K562 (cell line): ENCODE results near the gene HSD17B3. TPM values are rescaled to one million over a fixed set of nuclear protein-coding genes. Genes with fewer than 3 reads are reported as not detected.

ENCODE experiments used
- ATAC-seq: fragments of 200-7000 bp; cut with Tn5 transposase; 3 replicates; pipeline ENCODE4 v1.9.1; 2020; ENCODE audit warnings: moderate library complexity
- BruUV-seq: library from RNA; stranded (reverse); fragments of 400-500 nt; replicated peaks from 2 replicates; lab custom pipeline; 2021; lab: Mats Ljungman, UMichigan
- CTCF ChIA-PET: fragments of 300-600 bp; formaldehyde crosslinking; extraction: SDS; loops from one replicate; lab custom pipeline; 2021; ENCODE audit warnings: low intra/inter-chr PET ratio; lab: Yijun Ruan, JAX
- POLR2A ChIA-PET: fragments of 300-600, 350-650 bp; sonication (Branson Sonifier 250); formaldehyde crosslinking; extraction: SDS; loops from one replicate; lab custom pipeline; 2021; ENCODE audit warnings: antibody characterized with exemption, inconsistent platforms; lab: Yijun Ruan, JAX
- DNase-seq, 4 experiments: peaks; one replicate each; pipeline versions ENCODE4 v3.0.0 to v3.0.0-alpha.2; 2011 to 2018; ENCODE audit warnings: low spot score in 3 of 4, mixed read lengths in 3 of 4; ENCODE audit errors: extremely low read depth in 1 of 4
- FAIRE-seq: peaks from 2 replicates; lab custom pipeline; 2011; peaks lifted over from hg19 to GRCh38; lab: Jason Lieb, UNC
- H2AFZ ChIP-seq: 2 replicates; pipeline ENCODE4 v1.6.0; 2011; ENCODE audit warnings: low read depth, low read length, control low read depth, inconsistent platforms
- H3K27ac ChIP-seq: fragments of 200-600 bp; 3 replicates; pipeline ENCODE4 v1.8.0; 2011; ENCODE audit warnings: low read depth, mild to moderate bottlenecking, control low read depth, inconsistent platforms, low read length, moderate library complexity, mixed read lengths; ENCODE audit errors: extremely low read depth
- H3K27me3 ChIP-seq, 2 experiments: fragments of 300-600 bp in 1 of 2; 2 replicates in 1 of 2; 3 replicates in 1 of 2; pipeline versions ENCODE4 v1.6.0 to v1.8.0; 2011; ENCODE audit warnings: inconsistent platforms in 2 of 2, low read length in 2 of 2, mild to moderate bottlenecking in 1 of 2, mixed read lengths in 1 of 2, moderate library complexity in 1 of 2; ENCODE audit not compliant: control insufficient read depth in 2 of 2, insufficient read depth in 2 of 2
- H3K36me3 ChIP-seq: fragments of 300-600 bp; 3 replicates; pipeline ENCODE4 v1.8.0; 2011; ENCODE audit warnings: mild to moderate bottlenecking, low read length, inconsistent platforms; ENCODE audit not compliant: control insufficient read depth, insufficient read depth
- H3K4me1 ChIP-seq, 2 experiments: fragments of 200-600 bp in 1 of 2; replicated peaks in 1 of 2; 2 replicates in 1 of 2; 3 replicates in 1 of 2; pipeline versions ENCODE4 v1.5.1 to v1.8.0; 2011; ENCODE audit warnings: inconsistent platforms in 2 of 2, low read length in 2 of 2, mild to moderate bottlenecking in 1 of 2, mixed read lengths in 1 of 2, moderate library complexity in 1 of 2; ENCODE audit not compliant: control insufficient read depth in 2 of 2, insufficient read depth in 2 of 2
- H3K4me2 ChIP-seq: 2 replicates; pipeline ENCODE4 v1.6.1; 2011; ENCODE audit warnings: low read length, control low read depth, inconsistent platforms, mixed read lengths; ENCODE audit not compliant: insufficient read depth
- H3K4me3 ChIP-seq: fragments of 200-600 bp; sonication (generic), shearing (Covaris generic); 2 replicates; pipeline ENCODE4 v1.5.1; 2016; ENCODE audit warnings: control low read depth, inconsistent platforms
- H3K79me2 ChIP-seq: fragments of 200-600 bp; 3 replicates; pipeline ENCODE4 v1.8.0; 2011; ENCODE audit warnings: low read length, inconsistent platforms; ENCODE audit not compliant: control insufficient read depth, insufficient read depth
- H3K9ac ChIP-seq, 2 experiments: 2 replicates each; pipeline versions ENCODE4 v1.6.0 to v1.6.1; 2011; ENCODE audit warnings: low read depth in 2 of 2, low read length in 2 of 2, control low read depth in 1 of 2, inconsistent platforms in 1 of 2, mild to moderate bottlenecking in 1 of 2, mixed read lengths in 1 of 2; ENCODE audit not compliant: insufficient read depth in 1 of 2
- H3K9me1 ChIP-seq: one replicate; pipeline ENCODE4 v1.6.0; 2011; ENCODE audit warnings: inconsistent platforms, mild to moderate bottlenecking, low read length, moderate library complexity; ENCODE audit not compliant: control insufficient read depth, insufficient read depth
- H3K9me3 ChIP-seq: replicated peaks from 2 replicates; pipeline ENCODE4 v1.5.1; 2011; ENCODE audit warnings: low read depth, low read length, inconsistent platforms; ENCODE audit not compliant: control insufficient read depth, insufficient read depth
- H4K20me1 ChIP-seq: replicated peaks from 2 replicates; pipeline ENCODE4 v1.6.1; 2011; ENCODE audit warnings: low read length, inconsistent platforms, mixed read lengths; ENCODE audit not compliant: control insufficient read depth, insufficient read depth
- BDP1 ChIP-seq: IDR thresholded peaks from 3 replicates; pipeline ENCODE4 v1.6.1; 2011; ENCODE audit not compliant: insufficient read length, insufficient read depth
- GABPA ChIP-seq: fragments of 200-800 bp; sonication (Bioruptor generic); conservative IDR thresholded peaks from 2 replicates; pipeline ENCODE4 v1.6.1; 2016; ENCODE audit warnings: low read depth, missing genetic modification characterization, missing compliant biosample characterization
- HLTF ChIP-seq: fragments of 450-650 bp; IDR thresholded peaks from 2 replicates; pipeline ENCODE4 v1.6.1; 2016
- KAT7 ChIP-seq: sonication (generic); formaldehyde crosslinking; IDR thresholded peaks from 2 replicates; pipeline ENCODE4 v1.8.0; 2022; ENCODE audit warnings: missing genetic modification reagents, mild to moderate bottlenecking, borderline replicate concordance
- ZNF124 ChIP-seq: sonication (generic); formaldehyde crosslinking; IDR thresholded peaks from 2 replicates; pipeline ENCODE4 v1.8.1; 2022; ENCODE audit warnings: missing genetic modification reagents
- ZNF143 ChIP-seq: sonication (generic); formaldehyde crosslinking; IDR thresholded peaks from 2 replicates; pipeline ENCODE4 v1.9.0; 2022; ENCODE audit warnings: mild to moderate bottlenecking, missing genetic modification reagents
- ZNF263 ChIP-seq: sonication (generic); formaldehyde crosslinking; IDR thresholded peaks from 2 replicates; pipeline ENCODE4 v1.8.0; 2022; ENCODE audit warnings: mild to moderate bottlenecking, missing genetic modification reagents, borderline replicate concordance
- WGBS: fragments of 100-300 bp; shearing (Covaris generic); methylation state at CpG from one replicate; pipeline ENCODE4 v1.1.6; 2016; ENCODE audit warnings: low coverage, mixed read lengths; ENCODE audit not compliant: insufficient coverage; ENCODE audit errors: missing lambda C conversion rate; 5-methylcytosine and 5-hydroxymethylcytosine counted together
- in situ Hi-C: fragments of 300-500 bp; cut with MboI; formaldehyde crosslinking; loops from 4 replicates; pipeline ENCODE4 v1.15.0; 2018; ENCODE audit warnings: inconsistent platforms, mixed read lengths
- intact Hi-C: fragments of 100-400 bp; cut with micrococcal nuclease; formaldehyde crosslinking; loops from 2 replicates; pipeline ENCODE4 v1.14.2; 2022
- polyA plus RNA-seq, 8 experiments: library from polyadenylated mRNA; depleted of rRNA in 4 of 8; stranded (reverse) in 5 of 8; unstranded in 3 of 8; fragments of >200 nt; fragmentation: Nextera tagmentation in 2 of 8; fragmentation: Illumina TruSeq in 1 of 8; extraction: Ambion mirVana in 2 of 8; extraction: Trizol in 1 of 8; gene quantifications; 2 replicates each; pipeline versions ENCODE4 v1.2.1 to v1.2.3, GENCODE V29; 2011 to 2014; ENCODE audit warnings: inconsistent platforms in 1 of 8, missing spikeins in 1 of 8
- total RNA-seq, 7 experiments: library from RNA; depleted of rRNA in 6 of 7; stranded (reverse); fragments of >200 nt in 6 of 7; fragmentation: Illumina TruSeq in 2 of 7; extraction: Trizol in 2 of 7; gene quantifications; 2 replicates each; pipeline versions ENCODE4 v1.2.1 to v1.2.3, GENCODE V29; 2011 to 2021; ENCODE audit warnings: low replicate concordance in 1 of 7
- TF ChIP-seq, protein P1 (sequence below), 2 experiments: fragments of 450-650 bp; conservative IDR thresholded peaks; 2 replicates each; pipeline ENCODE4 v1.6.1; 2017; ENCODE audit warnings: mild to moderate bottlenecking in 2 of 2, moderate library complexity in 2 of 2

Gene HSD17B3
- total and polyA plus RNA-seq, 9 of the 15 experiments (the other 6 are each of a cell fraction or from before 2014, with no cell fraction given) = not detected

DNA sequence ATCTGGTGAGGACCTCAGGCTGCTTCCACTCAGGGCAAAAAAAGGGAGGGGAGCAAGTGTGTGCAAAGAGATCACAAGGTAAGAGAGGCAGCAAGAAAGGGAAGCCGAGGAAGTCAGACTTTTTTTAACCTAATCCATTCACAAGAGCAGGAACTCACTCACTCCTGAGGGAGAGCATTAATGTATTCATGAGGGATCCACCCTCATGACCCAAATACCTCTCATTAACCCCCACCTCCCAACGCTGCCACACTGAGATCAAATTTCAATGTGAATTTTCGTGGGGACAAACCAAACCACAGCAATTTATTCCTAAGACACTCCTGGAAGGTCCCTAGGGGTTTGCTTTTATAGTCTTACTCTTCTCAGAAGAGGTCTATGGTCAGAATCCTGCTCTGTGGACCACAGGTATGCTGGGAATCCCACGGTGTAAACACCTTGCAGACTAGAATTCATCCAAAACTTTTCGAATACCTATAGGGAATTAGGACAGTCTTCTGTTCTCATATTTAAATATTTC, 108.7 kb downstream of the HSD17B3 start:
- H3K4me3 ChIP-seq = no peak overlapping the region
- no peaks in the 10 kb centered on the region; the same call in 1 of the 2 replicates for H4K20me1 ChIP-seq
- no peaks in the 10 kb centered on the region for H3K79me2 ChIP-seq
- ChIA-PET CTCF (no interaction called here), POLR2A (no interaction called here)
- no peaks in the 10 kb centered on the region for H3K9me3 ChIP-seq
- no TSS peak for BruUV-seq
- in situ Hi-C loops (no loop called here), intact Hi-C loops (no loop called here)
- no peak overlapping the region for H3K27ac ChIP-seq
- WGBS = 1% methylated on average over 5 of the region's 5 CpGs
- no peaks in the 10 kb centered on the region for H3K36me3 ChIP-seq
- no peak for DNase-seq
- no peak for FAIRE-seq
- H3K9me1 ChIP-seq = no peaks in the 10 kb centered on the region
- no peaks in the 10 kb centered on the region for H3K4me1 ChIP-seq
- H3K27me3 ChIP-seq = peaks cover 2 to 24% of the 10 kb centered on the region in 2 experiments; a peak in 4 of 5 replicates
- no peak overlapping the region for H2AFZ ChIP-seq
- no peak for TF ChIP-seq ZNF143 (CRISPR knock-in tag)
- TF ChIP-seq HLTF = no peak
- TF ChIP-seq GABPA (tag) = no peak
- TF ChIP-seq, all 486 proteins: peak for 0
- Histone ChIP-seq H3K9ac (no peak overlapping the region), H3K4me2 (no peak overlapping the region)
- ATAC-seq = no peak

DNA sequence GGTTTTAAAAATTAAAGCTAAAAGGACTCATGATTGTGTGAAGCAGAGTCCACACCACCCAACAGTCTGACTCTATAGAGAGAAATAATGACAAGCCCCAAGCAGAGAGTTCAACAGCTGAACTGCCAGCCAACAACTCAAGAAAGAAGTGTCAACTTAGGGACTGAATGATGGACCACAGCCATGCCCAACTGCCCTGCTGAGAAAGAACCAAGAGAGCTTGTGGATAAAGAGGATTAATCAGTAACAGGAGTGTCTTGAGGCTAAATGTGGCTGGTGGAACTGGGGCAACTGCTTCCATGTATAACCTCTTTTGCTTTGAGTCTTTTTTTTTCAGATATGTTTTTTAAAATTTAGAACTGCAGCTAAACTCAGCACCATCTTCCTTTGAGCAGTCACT, 109.3 kb downstream of the HSD17B3 start:
- Histone ChIP-seq H3K4me3 (no peak overlapping the region), H3K9me3 (no peaks in the 10 kb centered on the region), H3K9ac (no peak overlapping the region), H3K79me2 (no peaks in the 10 kb centered on the region), H3K9me1 (no peaks in the 10 kb centered on the region), H3K4me1 (no peaks in the 10 kb centered on the region), H3K4me2 (no peak overlapping the region), H3K27ac (no peak overlapping the region), H4K20me1 (no peaks in the 10 kb centered on the region; the same call in 1 of the 2 replicates), H3K36me3 (no peaks in the 10 kb centered on the region), H2AFZ (no peak overlapping the region), H3K27me3 (peaks cover 0 to 21% of the 10 kb centered on the region in 2 experiments; a peak in 3 of 5 replicates)
- ATAC-seq = no peak
- intact Hi-C loops (no loop called here), in situ Hi-C loops (no loop called here)
- ChIA-PET POLR2A (interaction anchor here (0.7 kb wide), 1 partner anchor 48 kb away, joined by 4 read pairs; no protein-coding TSS in a partner anchor), CTCF (no interaction called here)
- no peak for FAIRE-seq
- no TSS peak for BruUV-seq
- TF ChIP-seq, protein P1, sequence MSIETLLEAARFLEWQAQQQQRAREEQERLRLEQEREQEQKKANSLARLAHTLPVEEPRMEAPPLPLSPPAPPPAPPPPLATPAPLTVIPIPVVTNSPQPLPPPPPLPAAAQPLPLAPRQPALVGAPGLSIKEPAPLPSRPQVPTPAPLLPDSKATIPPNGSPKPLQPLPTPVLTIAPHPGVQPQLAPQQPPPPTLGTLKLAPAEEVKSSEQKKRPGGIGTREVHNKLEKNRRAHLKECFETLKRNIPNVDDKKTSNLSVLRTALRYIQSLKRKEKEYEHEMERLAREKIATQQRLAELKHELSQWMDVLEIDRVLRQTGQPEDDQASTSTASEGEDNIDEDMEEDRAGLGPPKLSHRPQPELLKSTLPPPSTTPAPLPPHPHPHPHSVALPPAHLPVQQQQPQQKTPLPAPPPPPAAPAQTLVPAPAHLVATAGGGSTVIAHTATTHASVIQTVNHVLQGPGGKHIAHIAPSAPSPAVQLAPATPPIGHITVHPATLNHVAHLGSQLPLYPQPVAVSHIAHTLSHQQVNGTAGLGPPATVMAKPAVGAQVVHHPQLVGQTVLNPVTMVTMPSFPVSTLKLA (conservative IDR thresholded peaks at IDR 0.05) = no peak
- TF ChIP-seq BDP1 (no peak), ZNF124 (CRISPR knock-in tag) (no peak), KAT7 (CRISPR knock-in tag) (no peak), ZNF263 (CRISPR knock-in tag) (no peak)
- DNase-seq = no peak
